Ramos (cell line): ENCODE results near the gene ERC2.

Source experiments
- in situ Hi-C: fragments of 300-500 bp; cut with MboI; formaldehyde crosslinking; loops from one replicate; pipeline ENCODE4 v1.14.3; 2022; ENCODE audit warnings: low sequenced_read_pairs; ENCODE audit not compliant: unreplicated experiment

ERC2 gene

GRCh38 chr3:55486101-55486856, 982.0 kb downstream of the ERC2 start:
- in situ Hi-C loops: no loop called here

- in situ Hi-C loops: no loop called here
Observed at GRCh38 chr3:55484801-55485791, 983.2 kb downstream of the ERC2 start.

DNA sequence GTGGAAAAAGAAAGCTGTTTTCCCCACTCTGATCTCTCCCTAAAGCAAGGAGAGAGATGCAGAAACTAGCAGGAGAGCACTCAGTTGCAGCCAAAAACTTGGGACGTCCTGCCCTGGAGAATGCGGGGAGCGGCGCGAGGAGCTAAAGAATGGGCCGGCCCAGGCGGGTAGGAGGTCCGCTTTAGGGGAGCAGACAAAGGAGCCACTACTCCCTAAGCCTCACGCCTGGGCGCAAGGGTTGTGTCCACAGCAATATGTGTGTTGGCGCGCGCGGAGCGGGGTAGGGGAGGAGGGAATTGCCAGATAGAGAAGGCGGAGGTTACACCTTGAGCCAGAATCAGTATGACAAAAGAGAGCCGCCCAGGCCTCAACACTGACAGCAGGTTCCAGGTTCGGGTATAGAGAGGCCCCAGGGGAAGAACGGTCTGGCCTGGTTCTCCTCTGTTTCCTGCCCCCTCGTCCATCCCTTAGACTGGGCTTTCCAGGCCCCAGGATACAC, 984.0 kb downstream of the ERC2 start:
- in situ Hi-C loops: no loop called here

GRCh38 chr3:55483196-55484095, 984.8 kb downstream of the ERC2 start:
- in situ Hi-C loops: no loop called here

DNA sequence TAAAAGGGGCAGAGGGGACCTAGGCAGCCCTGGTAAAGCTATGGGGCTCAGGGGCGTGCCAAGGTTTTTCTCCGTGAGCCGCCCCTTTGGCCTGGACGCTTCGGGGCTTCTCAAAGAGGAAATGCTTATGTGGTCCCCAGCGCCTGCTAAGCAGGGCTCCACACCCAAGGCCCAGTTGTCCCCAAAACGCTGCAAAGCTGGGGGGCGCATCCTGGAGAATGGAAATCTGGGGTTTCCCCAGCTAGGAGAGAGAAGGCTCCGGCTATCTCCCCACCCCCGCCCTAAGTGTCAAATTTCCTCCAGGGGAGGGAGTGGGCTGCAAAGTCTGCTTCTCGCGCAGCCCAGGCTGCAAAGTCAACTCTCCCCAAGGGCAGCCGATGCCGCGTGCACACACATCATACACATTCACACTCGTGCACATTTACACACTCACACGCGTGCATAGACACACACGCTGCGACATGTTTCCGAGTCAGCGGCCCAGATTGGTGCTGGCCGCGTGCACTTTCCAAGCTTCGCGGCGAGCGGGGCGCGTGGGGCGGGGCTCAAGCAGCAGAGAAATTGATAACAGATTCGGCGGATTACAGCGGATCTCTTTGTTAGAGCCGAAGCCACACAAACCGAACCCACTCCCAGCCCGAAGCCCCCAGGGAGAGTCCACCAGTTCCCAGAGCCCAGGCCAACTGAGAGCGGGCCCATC, 985.6 kb downstream of the ERC2 start:
- in situ Hi-C loops: no loop called here

- in situ Hi-C loops: no loop called here
Observed at GRCh38 chr3:55481744-55482495, 986.3 kb downstream of the ERC2 start.

DNA sequence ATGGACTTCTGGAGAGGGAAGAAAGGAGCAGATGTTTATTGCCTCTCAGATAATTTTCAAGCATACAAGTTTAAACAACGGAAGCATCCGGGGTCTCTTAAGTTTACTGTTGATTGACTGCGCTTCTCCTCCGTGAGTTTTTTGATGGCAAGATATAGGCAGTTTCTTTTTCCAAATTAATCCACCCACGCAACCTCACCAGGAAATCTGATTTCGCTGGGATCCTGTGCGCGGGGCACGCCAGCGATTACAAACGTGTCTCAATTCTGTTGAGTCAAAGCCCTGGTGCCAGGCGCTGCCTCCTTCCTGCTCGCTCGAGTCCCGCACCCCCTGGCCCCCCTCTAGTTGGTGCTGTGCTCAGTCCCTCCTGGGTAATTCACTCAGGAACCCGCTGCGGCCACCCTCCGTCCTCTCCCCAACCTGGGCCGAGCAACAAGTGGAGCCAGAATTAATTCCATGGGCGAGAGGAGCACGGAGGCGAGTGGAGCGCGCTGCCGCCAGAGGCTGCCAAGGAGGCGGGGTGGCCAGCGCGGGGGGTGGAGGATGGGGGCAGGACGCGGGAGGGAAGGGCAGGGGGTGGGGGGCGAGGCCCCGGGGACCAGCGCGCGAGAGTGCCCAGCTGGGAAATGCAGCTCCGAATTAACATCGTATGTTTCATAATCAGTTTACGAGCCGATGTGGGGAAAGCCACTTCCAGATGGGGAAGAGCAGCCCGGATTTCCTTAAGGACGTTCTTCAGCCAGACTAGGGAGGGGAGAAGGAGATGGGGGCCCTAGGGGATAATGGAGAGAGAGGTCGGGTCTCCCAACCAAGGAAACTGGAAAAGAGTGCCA, 987.1 kb downstream of the ERC2 start:
- in situ Hi-C loops: no loop called here

- in situ Hi-C loops: no loop called here
Observed at GRCh38 chr3:55477306-55478303, 990.7 kb downstream of the ERC2 start.

- in situ Hi-C loops: no loop called here
Observed at GRCh38 chr3:55476515-55476914, 991.8 kb downstream of the ERC2 start.

GRCh38 chr3:55474213-55474632, 994.0 kb downstream of the ERC2 start:
- in situ Hi-C loops: no loop called here

- in situ Hi-C loops: no loop called here
Observed at GRCh38 chr3:55473788-55474187, 994.5 kb downstream of the ERC2 start.

GRCh38 chr3:55471522-55472280, 996.6 kb downstream of the ERC2 start:
- in situ Hi-C loops: no loop called here

DNA sequence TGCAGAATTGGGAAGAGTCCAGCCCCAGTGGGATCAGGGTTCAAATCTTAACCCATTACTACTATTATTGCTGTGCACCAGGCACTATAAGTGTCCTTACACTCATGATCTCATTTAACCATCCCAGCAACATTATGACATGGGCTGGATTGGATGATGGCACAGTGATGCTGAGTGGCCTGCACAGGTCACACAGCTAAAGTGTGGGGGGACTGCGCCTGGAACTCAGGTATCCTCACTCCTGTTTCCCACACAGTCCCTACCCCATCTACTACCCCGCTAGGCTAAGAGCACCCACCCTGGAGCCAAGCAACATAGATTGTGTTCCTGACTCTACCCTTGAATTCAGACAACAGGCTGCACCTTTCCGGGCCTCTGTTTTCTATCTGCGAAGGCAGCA, 997.2 kb downstream of the ERC2 start:
- in situ Hi-C loops: no loop called here

DNA sequence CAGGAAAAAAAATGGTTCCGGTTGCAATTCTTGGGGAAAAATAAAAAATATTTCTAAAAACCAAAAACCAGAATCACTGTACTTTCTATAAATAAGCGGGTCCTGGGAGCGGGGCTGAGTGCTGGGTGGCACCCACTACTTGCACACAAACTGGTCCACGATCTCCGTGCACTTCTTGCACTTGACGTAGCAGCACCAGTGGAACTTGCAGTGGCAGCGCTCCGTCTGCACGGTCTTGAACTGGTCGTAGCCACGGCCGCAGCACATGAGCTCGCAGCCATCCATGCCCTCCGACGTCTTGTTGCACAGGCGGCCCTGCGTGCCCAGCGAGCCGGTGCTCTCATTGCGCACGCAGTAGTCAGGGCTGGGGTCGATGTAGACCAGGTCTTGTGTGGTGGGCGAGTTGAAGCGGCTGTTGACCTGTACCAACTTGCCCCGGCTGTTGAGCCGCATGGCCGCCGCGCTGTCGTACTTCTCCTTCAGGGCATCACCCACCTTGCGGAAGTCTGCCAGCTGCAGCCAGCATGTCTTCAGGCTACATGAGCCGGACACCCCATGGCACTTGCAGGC, 998.2 kb downstream of the ERC2 start:
- in situ Hi-C loops: no loop called here

GRCh38 chr3:55468251-55468650, 1000.0 kb downstream of the ERC2 start:
- in situ Hi-C loops: no loop called here

DNA sequence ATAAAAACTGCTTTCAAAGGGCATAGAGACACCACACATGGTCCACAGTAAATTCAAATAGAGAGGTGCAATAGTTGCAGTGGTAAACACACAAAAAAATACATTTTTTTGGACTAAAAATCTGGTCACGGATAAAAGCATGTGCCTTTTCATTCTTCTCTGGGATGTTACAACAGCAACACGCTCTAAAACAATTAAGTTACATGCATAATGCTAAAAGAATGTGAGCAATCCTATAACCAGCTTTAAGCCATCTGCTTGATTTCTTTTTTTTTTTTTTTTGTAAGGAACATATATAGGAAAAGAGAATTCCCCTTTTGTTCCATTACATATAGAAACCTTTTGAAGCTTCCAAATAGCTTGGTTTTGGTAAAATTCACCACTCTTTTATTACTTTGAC, 1001.2 kb downstream of the ERC2 start:
- in situ Hi-C loops: no loop called here
